NOMO-1 (cell line): ENCODE data around the gene CD300A.

ENCODE experiments used
- DNase-seq, 2 experiments: peaks; one replicate each; lab custom pipeline; 2025; ENCODE audit not compliant: unreplicated experiment in 2 of 2; lab: John Stamatoyannopoulos, UW

CD300A gene

GRCh38 chr17:74466111-74466827 is at the start of gene CD300A:
CD300A (plus strand) TSS chr17:74466634; CDS start chr17:74466704, 70 bp downstream.
- DNase-seq = peak; percentile 81 to 84

- DNase-seq = peak in 1 of 2 experiments; percentile 9
Measured at GRCh38 chr17:74417178-74418045, 49.0 kb upstream of the CD300A start.

- no peak for DNase-seq
Measured at GRCh38 chr17:74419928-74420411, 46.5 kb upstream of the CD300A start.

- no peak for DNase-seq
Measured at GRCh38 chr17:74424117-74424516, 42.3 kb upstream of the CD300A start.

GRCh38 chr17:74424657-74425056 is 41.8 kb upstream of the CD300A start:
- no peak for DNase-seq

- DNase-seq = no peak
Measured at GRCh38 chr17:74426551-74427047, 39.8 kb upstream of the CD300A start.

- no peak for DNase-seq
Measured at GRCh38 chr17:74427048-74427762, 39.2 kb upstream of the CD300A start.

GRCh38 chr17:74427763-74428153 is 38.7 kb upstream of the CD300A start:
- no peak for DNase-seq

- no peak for DNase-seq
Measured at GRCh38 chr17:74429604-74430384, 36.6 kb upstream of the CD300A start.

- DNase-seq = no peak
Measured at GRCh38 chr17:74430385-74430705, 36.1 kb upstream of the CD300A start.

GRCh38 chr17:74430706-74431567 is 35.5 kb upstream of the CD300A start:
- peak in 1 of 2 experiments; percentile 11 for DNase-seq

- peak; percentile 32 to 34 for DNase-seq
Measured at GRCh38 chr17:74431568-74432423, 34.6 kb upstream of the CD300A start, which contains the start of gene GPRC5C. GPRC5C (plus strand) TSS chr17:74432088; CDS start chr17:74439777, 7,689 bp downstream.

- no peak for DNase-seq
Measured at GRCh38 chr17:74432424-74432690, 34.1 kb upstream of the CD300A start.

GRCh38 chr17:74432766-74433391 is 33.6 kb upstream of the CD300A start:
- no peak for DNase-seq

- DNase-seq = no peak
Measured at GRCh38 chr17:74433421-74434121, 32.9 kb upstream of the CD300A start.

- DNase-seq = no peak
Measured at GRCh38 chr17:74435775-74436359, 30.6 kb upstream of the CD300A start.

GRCh38 chr17:74437702-74438101 is 28.7 kb upstream of the CD300A start:
- no peak for DNase-seq
